CD4-positive, alpha-beta T cell treated with Interleukin-12 subunit alpha and Interleukin-12 subunit beta, for 1 hour (primary cell): ENCODE data around the gene CATSPERZ.

Experiments used
- DNase-seq: peaks from one replicate; pipeline ENCODE4 v3.0.0-alpha.2; 2020

The CATSPERZ gene

GRCh38 chr11:64299847-64300648 lies at the start of gene CATSPERZ:
Gene CATSPERZ, plus strand, starts transcription at chr11:64300358. Its CDS starts 53 bp downstream, at chr11:64300411.
- DNase-seq = peak; percentile 28

- no peak for DNase-seq
Observed at GRCh38 chr11:64250415-64251015, 49.6 kb upstream of the CATSPERZ start.

- peak; percentile 74 for DNase-seq
Observed at GRCh38 chr11:64251016-64251752, 49.0 kb upstream of the CATSPERZ start, which contains the start of gene PLCB3. Gene PLCB3, plus strand, starts transcription at chr11:64251530. Its CDS starts 120 bp downstream, at chr11:64251650.

- no peak for DNase-seq
Observed at GRCh38 chr11:64251753-64252002, 48.5 kb upstream of the CATSPERZ start.

- no peak for DNase-seq
Observed at GRCh38 chr11:64252003-64252872, 47.9 kb upstream of the CATSPERZ start.

GRCh38 chr11:64253043-64253442 lies 47.1 kb upstream of the CATSPERZ start:
- no peak for DNase-seq

GRCh38 chr11:64253481-64253880 lies 46.7 kb upstream of the CATSPERZ start:
- no peak for DNase-seq

GRCh38 chr11:64254326-64254725 lies 45.8 kb upstream of the CATSPERZ start:
- no peak for DNase-seq

- DNase-seq = no peak
Observed at GRCh38 chr11:64255135-64256128, 44.7 kb upstream of the CATSPERZ start.

- no peak for DNase-seq
Observed at GRCh38 chr11:64256300-64256699, 43.9 kb upstream of the CATSPERZ start.

- DNase-seq = no peak
Observed at GRCh38 chr11:64258356-64258755, 41.8 kb upstream of the CATSPERZ start.

- DNase-seq = no peak
Observed at GRCh38 chr11:64258946-64259532, 41.1 kb upstream of the CATSPERZ start.

- no peak for DNase-seq
Observed at GRCh38 chr11:64259533-64260067, 40.6 kb upstream of the CATSPERZ start.

- no peak for DNase-seq
Observed at GRCh38 chr11:64260147-64260708, 39.9 kb upstream of the CATSPERZ start.

GRCh38 chr11:64261556-64262080 lies 38.5 kb upstream of the CATSPERZ start:
- DNase-seq = no peak

GRCh38 chr11:64262271-64263002 lies 37.7 kb upstream of the CATSPERZ start:
- DNase-seq = no peak

GRCh38 chr11:64263021-64263946 lies 36.9 kb upstream of the CATSPERZ start:
- DNase-seq = no peak

GRCh38 chr11:64263947-64264317 lies 36.2 kb upstream of the CATSPERZ start:
- no peak for DNase-seq
